ENCODE results near the gene GAL3ST3.

GAL3ST3 gene

DNA sequence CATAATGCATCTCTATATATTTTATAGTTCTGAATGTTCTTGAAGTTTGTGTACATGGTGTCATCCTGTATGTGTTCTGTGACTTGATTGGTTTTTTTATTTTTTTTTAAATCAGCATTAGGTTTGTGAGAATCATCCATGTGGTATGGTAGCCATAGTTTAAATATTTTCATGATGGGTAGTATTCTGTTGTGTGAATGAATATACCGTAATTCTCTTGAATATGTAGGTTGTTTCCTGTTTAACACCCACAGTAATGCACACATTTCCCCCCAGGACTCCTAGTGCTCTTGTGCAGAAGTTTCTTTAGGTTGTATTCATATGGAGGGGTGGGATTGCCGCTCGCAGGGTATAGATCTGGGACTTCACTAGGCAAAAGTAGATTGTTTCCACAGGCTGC, 23.1 kb upstream of the GAL3ST3 start (continued):
- TF ChIP-seq, protein P1, sequence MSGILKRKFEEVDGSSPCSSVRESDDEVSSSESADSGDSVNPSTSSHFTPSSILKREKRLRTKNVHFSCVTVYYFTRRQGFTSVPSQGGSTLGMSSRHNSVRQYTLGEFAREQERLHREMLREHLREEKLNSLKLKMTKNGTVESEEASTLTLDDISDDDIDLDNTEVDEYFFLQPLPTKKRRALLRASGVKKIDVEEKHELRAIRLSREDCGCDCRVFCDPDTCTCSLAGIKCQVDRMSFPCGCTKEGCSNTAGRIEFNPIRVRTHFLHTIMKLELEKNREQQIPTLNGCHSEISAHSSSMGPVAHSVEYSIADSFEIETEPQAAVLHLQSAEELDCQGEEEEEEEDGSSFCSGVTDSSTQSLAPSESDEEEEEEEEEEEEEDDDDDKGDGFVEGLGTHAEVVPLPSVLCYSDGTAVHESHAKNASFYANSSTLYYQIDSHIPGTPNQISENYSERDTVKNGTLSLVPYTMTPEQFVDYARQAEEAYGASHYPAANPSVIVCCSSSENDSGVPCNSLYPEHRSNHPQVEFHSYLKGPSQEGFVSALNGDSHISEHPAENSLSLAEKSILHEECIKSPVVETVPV (CRISPR knock-in tag; IDR thresholded peaks at IDR 0.05), result no peak

DNA sequence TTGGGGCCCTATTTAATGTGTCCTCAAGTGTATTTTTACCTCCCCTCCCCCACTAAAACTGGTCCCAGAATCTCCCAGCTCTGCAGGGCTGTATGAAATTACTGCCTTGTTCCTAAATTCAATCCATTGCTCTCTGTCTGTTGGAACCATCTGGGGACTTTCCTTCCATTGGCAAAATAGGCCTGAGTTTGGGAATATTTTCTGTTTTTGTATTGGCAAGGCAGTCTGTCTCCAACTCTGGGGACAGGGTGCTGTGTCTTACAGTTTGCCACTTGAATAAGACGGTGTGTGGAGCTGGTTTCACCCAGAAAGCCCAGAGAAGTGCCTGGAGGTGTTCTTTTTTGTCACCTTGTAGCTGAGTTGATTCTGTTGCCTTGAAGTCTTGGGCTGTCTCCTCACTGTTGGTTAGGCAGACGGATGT, 22.4 kb upstream of the GAL3ST3 start:
- TF ChIP-seq GLIS3 (CRISPR knock-in tag; IDR thresholded peaks at IDR 0.05) (no peak), ISL1 (CRISPR knock-in tag; IDR thresholded peaks at IDR 0.05) (no peak), ARNTL (CRISPR knock-in tag; IDR thresholded peaks at IDR 0.05; ENCODE audit: borderline replicate concordance, low read depth) (no peak), SNAI2 (CRISPR knock-in tag; IDR thresholded peaks at IDR 0.05) (no peak), TOX (CRISPR knock-in tag; IDR thresholded peaks at IDR 0.05; ENCODE audit: borderline replicate concordance) (no peak), ZNF70 (CRISPR knock-in tag; IDR thresholded peaks at IDR 0.05) (no peak), PPARA (CRISPR knock-in tag; IDR thresholded peaks at IDR 0.05; ENCODE audit: borderline replicate concordance) (no peak), OSR1 (CRISPR knock-in tag; IDR thresholded peaks at IDR 0.05) (no peak), ZFP3 (CRISPR knock-in tag; IDR thresholded peaks at IDR 0.05) (no peak), CSDC2 (CRISPR knock-in tag; IDR thresholded peaks at IDR 0.05) (no peak), ESRRG (CRISPR knock-in tag; IDR thresholded peaks at IDR 0.05) (no peak), ZNF8 (CRISPR knock-in tag; IDR thresholded peaks at IDR 0.05) (no peak), ZFP30 (CRISPR knock-in tag; IDR thresholded peaks at IDR 0.05) (no peak)
- TF ChIP-seq, protein P1 (CRISPR knock-in tag; IDR thresholded peaks at IDR 0.05), result no peak
- TF ChIP-seq, protein P2, sequence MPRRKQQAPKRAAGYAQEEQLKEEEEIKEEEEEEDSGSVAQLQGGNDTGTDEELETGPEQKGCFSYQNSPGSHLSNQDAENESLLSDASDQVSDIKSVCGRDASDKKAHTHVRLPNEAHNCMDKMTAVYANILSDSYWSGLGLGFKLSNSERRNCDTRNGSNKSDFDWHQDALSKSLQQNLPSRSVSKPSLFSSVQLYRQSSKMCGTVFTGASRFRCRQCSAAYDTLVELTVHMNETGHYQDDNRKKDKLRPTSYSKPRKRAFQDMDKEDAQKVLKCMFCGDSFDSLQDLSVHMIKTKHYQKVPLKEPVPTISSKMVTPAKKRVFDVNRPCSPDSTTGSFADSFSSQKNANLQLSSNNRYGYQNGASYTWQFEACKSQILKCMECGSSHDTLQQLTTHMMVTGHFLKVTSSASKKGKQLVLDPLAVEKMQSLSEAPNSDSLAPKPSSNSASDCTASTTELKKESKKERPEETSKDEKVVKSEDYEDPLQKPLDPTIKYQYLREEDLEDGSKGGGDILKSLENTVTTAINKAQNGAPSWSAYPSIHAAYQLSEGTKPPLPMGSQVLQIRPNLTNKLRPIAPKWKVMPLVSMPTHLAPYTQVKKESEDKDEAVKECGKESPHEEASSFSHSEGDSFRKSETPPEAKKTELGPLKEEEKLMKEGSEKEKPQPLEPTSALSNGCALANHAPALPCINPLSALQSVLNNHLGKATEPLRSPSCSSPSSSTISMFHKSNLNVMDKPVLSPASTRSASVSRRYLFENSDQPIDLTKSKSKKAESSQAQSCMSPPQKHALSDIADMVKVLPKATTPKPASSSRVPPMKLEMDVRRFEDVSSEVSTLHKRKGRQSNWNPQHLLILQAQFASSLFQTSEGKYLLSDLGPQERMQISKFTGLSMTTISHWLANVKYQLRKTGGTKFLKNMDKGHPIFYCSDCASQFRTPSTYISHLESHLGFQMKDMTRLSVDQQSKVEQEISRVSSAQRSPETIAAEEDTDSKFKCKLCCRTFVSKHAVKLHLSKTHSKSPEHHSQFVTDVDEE (CRISPR knock-in tag; IDR thresholded peaks at IDR 0.05), result no peak
- TF ChIP-seq, protein P3, sequence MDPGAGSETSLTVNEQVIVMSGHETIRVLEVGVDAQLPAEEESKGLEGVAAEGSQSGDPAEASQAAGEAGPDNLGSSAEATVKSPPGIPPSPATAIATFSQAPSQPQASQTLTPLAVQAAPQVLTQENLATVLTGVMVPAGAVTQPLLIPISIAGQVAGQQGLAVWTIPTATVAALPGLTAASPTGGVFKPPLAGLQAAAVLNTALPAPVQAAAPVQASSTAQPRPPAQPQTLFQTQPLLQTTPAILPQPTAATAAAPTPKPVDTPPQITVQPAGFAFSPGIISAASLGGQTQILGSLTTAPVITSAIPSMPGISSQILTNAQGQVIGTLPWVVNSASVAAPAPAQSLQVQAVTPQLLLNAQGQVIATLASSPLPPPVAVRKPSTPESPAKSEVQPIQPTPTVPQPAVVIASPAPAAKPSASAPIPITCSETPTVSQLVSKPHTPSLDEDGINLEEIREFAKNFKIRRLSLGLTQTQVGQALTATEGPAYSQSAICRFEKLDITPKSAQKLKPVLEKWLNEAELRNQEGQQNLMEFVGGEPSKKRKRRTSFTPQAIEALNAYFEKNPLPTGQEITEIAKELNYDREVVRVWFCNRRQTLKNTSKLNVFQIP (CRISPR knock-in tag; IDR thresholded peaks at IDR 0.05; ENCODE audit: borderline replicate concordance, low read depth), result no peak
- ATAC-seq, result no peak

DNA sequence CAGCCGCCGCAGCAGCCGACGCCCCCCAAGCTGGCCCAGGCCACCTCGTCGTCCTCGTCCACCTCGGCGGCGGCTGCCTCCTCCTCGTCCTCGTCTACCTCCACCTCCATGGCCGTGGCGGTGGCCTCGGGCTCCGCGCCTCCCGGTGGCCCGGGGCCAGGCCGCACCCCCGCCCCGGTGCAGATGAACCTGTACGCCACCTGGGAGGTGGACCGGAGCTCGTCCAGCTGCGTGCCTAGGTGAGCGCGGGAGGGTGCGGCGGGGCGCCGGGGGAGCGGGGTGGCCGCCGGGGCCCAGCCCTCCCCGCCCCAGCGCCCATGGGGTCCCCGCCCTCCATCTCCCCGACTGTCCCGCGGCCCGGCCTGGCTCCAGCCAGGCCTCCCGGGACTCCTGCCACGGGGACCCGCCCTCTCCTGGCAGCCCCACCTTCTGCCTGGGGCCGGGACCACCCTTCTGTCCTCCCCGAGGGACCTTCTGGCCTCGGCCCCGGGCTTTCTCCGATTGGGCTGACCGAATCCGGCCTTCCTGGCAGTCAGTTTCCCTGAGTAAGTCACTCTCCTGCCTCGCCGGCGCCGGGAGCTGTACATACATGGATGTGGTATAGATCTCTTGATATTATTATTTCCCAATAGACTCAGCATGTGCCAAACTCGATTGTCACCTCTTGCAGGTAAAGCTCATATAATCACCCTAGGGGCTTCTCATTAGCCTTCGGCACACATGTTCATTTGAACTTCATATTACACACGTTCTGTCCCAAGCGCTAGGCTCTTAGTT, 21.8 kb upstream of the GAL3ST3 start:
- ATAC-seq, result peak; percentile 7
- no peak for TF ChIP-seq ZNF8 (CRISPR knock-in tag; IDR thresholded peaks at IDR 0.05)
- TF ChIP-seq, protein P4, sequence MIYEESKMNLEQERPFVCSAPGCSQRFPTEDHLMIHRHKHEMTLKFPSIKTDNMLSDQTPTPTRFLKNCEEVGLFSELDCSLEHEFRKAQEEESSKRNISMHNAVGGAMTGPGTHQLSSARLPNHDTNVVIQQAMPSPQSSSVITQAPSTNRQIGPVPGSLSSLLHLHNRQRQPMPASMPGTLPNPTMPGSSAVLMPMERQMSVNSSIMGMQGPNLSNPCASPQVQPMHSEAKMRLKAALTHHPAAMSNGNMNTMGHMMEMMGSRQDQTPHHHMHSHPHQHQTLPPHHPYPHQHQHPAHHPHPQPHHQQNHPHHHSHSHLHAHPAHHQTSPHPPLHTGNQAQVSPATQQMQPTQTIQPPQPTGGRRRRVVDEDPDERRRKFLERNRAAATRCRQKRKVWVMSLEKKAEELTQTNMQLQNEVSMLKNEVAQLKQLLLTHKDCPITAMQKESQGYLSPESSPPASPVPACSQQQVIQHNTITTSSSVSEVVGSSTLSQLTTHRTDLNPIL (CRISPR knock-in tag; IDR thresholded peaks at IDR 0.05; ENCODE audit: low read depth), result no peak
- no peak for TF ChIP-seq CSDC2 (CRISPR knock-in tag; IDR thresholded peaks at IDR 0.05)
- TF ChIP-seq GLIS3 (CRISPR knock-in tag; IDR thresholded peaks at IDR 0.05), result no peak
- no peak for TF ChIP-seq ZFP30 (CRISPR knock-in tag; IDR thresholded peaks at IDR 0.05)
- TF ChIP-seq ARNTL (CRISPR knock-in tag; IDR thresholded peaks at IDR 0.05; ENCODE audit: borderline replicate concordance, low read depth), result no peak
- TF ChIP-seq ZNF70 (CRISPR knock-in tag; IDR thresholded peaks at IDR 0.05), result no peak
- no peak for TF ChIP-seq ZFP3 (CRISPR knock-in tag; IDR thresholded peaks at IDR 0.05)
- TF ChIP-seq OSR1 (CRISPR knock-in tag; IDR thresholded peaks at IDR 0.05), result no peak
- TF ChIP-seq, protein P5, sequence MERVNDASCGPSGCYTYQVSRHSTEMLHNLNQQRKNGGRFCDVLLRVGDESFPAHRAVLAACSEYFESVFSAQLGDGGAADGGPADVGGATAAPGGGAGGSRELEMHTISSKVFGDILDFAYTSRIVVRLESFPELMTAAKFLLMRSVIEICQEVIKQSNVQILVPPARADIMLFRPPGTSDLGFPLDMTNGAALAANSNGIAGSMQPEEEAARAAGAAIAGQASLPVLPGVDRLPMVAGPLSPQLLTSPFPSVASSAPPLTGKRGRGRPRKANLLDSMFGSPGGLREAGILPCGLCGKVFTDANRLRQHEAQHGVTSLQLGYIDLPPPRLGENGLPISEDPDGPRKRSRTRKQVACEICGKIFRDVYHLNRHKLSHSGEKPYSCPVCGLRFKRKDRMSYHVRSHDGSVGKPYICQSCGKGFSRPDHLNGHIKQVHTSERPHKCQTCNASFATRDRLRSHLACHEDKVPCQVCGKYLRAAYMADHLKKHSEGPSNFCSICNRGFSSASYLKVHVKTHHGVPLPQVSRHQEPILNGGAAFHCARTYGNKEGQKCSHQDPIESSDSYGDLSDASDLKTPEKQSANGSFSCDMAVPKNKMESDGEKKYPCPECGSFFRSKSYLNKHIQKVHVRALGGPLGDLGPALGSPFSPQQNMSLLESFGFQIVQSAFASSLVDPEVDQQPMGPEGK (CRISPR knock-in tag; IDR thresholded peaks at IDR 0.05; ENCODE audit: borderline replicate concordance), result no peak
- TF ChIP-seq SNAI2 (CRISPR knock-in tag; IDR thresholded peaks at IDR 0.05), result no peak
- no peak for TF ChIP-seq PPARA (CRISPR knock-in tag; IDR thresholded peaks at IDR 0.05; ENCODE audit: borderline replicate concordance)
- TF ChIP-seq RARB (CRISPR knock-in tag; IDR thresholded peaks at IDR 0.05), result no peak
- no peak for TF ChIP-seq BACH2 (CRISPR knock-in tag; IDR thresholded peaks at IDR 0.05; ENCODE audit: borderline replicate concordance)
- TF ChIP-seq ISL1 (CRISPR knock-in tag; IDR thresholded peaks at IDR 0.05), result no peak
- TF ChIP-seq ZC3H10 (CRISPR knock-in tag; IDR thresholded peaks at IDR 0.05), result no peak

Measured in SK-N-SH treated with all-trans-retinoic acid at 6 μM for 48 hours (cell line).